ENCODE data around the gene RFX3.

The RFX3 gene

GRCh38 chr9:3246241-3246640 is 279.6 kb downstream of the RFX3 start:
- DNase-seq (ENCODE audit: low read depth), result no peak
- no peak for TF ChIP-seq CTCF (IDR thresholded peaks at IDR 0.05; ENCODE audit: low read depth, low read length, missing control alignments)
- H3K4me3 ChIP-seq (ENCODE audit: low read depth, low read length), result no peak overlapping the region

- DNase-seq (ENCODE audit: low read depth), result peak; percentile 31
- no peak for TF ChIP-seq CTCF (IDR thresholded peaks at IDR 0.05; ENCODE audit: low read depth, low read length, missing control alignments)
- H3K4me3 ChIP-seq (ENCODE audit: low read depth, low read length), result no peak overlapping the region
Observed at GRCh38 chr9:3244963-3245653, 280.7 kb downstream of the RFX3 start.

GRCh38 chr9:3243683-3244082 is 282.1 kb downstream of the RFX3 start:
- H3K4me3 ChIP-seq (ENCODE audit: low read depth, low read length), result no peak overlapping the region
- no peak for TF ChIP-seq CTCF (IDR thresholded peaks at IDR 0.05; ENCODE audit: low read depth, low read length, missing control alignments)
- no peak for DNase-seq (ENCODE audit: low read depth)

- no peak for TF ChIP-seq CTCF (IDR thresholded peaks at IDR 0.05; ENCODE audit: low read depth, low read length, missing control alignments)
- H3K4me3 ChIP-seq (ENCODE audit: low read depth, low read length), result no peak overlapping the region
- DNase-seq (ENCODE audit: low read depth), result no peak
Observed at GRCh38 chr9:3241290-3241689, 284.5 kb downstream of the RFX3 start.

GRCh38 chr9:3240656-3241268 is 285.0 kb downstream of the RFX3 start:
- DNase-seq (ENCODE audit: low read depth), result peak; percentile 59
- TF ChIP-seq CTCF (IDR thresholded peaks at IDR 0.05; ENCODE audit: low read depth, low read length, missing control alignments), result peak; percentile 91
- no peak overlapping the region for H3K4me3 ChIP-seq (ENCODE audit: low read depth, low read length)

- H3K4me3 ChIP-seq (ENCODE audit: low read depth, low read length), result no peak overlapping the region
- TF ChIP-seq CTCF (IDR thresholded peaks at IDR 0.05; ENCODE audit: low read depth, low read length, missing control alignments), result no peak
- DNase-seq (ENCODE audit: low read depth), result no peak
Observed at GRCh38 chr9:3239240-3239639, 286.6 kb downstream of the RFX3 start.

GRCh38 chr9:3238236-3238635 is 287.6 kb downstream of the RFX3 start:
- no peak for DNase-seq (ENCODE audit: low read depth)
- no peak overlapping the region for H3K4me3 ChIP-seq (ENCODE audit: low read depth, low read length)
- TF ChIP-seq CTCF (IDR thresholded peaks at IDR 0.05; ENCODE audit: low read depth, low read length, missing control alignments), result no peak
